MG63 (cell line): ENCODE results near the gene HELT. TPM values are rescaled to one million over a fixed set of nuclear protein-coding genes. Genes with fewer than 3 reads are reported as not detected.
A peak's percentile ranks its signal among the peaks of the same experiment; 100 is the strongest.
"Not testable (repeated sequence)": the region's sequence is repeated elsewhere in the genome, so short reads cannot be mapped to it uniquely, and the experiment has no call there.

ENCODE experiments used
- DNase-seq: peaks from one replicate; pipeline ENCODE4 v3.0.0-alpha.2; 2020
- H3K27me3 ChIP-seq: fragments of 250-450 bp; sonication (Bioruptor Pico); 2 replicates; pipeline ENCODE4 v1.5.1; 2020; ENCODE audit warnings: mild to moderate bottlenecking, moderate library complexity
- H3K36me3 ChIP-seq: fragments of 250-450 bp; sonication (Bioruptor Pico); 2 replicates; pipeline ENCODE4 v1.5.1; 2020; ENCODE audit warnings: mild to moderate bottlenecking, moderate library complexity
- H3K4me3 ChIP-seq: fragments of 250-450 bp; sonication (Bioruptor Pico); 2 replicates; pipeline ENCODE4 v1.5.1; 2020; ENCODE audit warnings: mild to moderate bottlenecking, moderate library complexity
- H3K9me3 ChIP-seq: fragments of 250-450 bp; sonication (Bioruptor Pico); 2 replicates; pipeline ENCODE4 v1.5.1; 2020; ENCODE audit warnings: mild to moderate bottlenecking, moderate library complexity
- total RNA-seq: library from RNA; depleted of rRNA; stranded (reverse); fragments of >200 nt; shearing (Covaris generic); gene quantifications from 2 replicates; pipeline ENCODE4 v1.2.3, GENCODE V29; 2014; ENCODE audit warnings: low replicate concordance; rRNA removed

HELT gene, protein sequence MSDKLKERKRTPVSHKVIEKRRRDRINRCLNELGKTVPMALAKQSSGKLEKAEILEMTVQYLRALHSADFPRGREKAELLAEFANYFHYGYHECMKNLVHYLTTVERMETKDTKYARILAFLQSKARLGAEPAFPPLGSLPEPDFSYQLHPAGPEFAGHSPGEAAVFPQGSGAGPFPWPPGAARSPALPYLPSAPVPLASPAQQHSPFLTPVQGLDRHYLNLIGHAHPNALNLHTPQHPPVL
- not detected in 2 replicates for total RNA-seq

GRCh38 chr4:185017964-185018772 lies at the start of gene HELT:
HELT (plus strand) TSS chr4:185018490; CDS start chr4:185018929, 439 bp downstream.
- no peak for DNase-seq
- peaks cover 42% of the 10 kb centered on the region for H3K27me3 ChIP-seq
- H3K36me3 ChIP-seq: no peaks in the 10 kb centered on the region
- H3K9me3 ChIP-seq: no peaks in the 10 kb centered on the region
- no peak within 1 kb of the TSS for H3K4me3 ChIP-seq

- Histone ChIP-seq H3K4me3 (no peak overlapping the region), H3K9me3 (no peaks in the 10 kb centered on the region), H3K27me3 (no peaks in the 10 kb centered on the region), H3K36me3 (no peaks in the 10 kb centered on the region)
- peak; percentile 15 for DNase-seq
Observed at GRCh38 chr4:184968784-184969201, 49.5 kb upstream of the HELT start.

GRCh38 chr4:184969610-184970009 lies 48.7 kb upstream of the HELT start:
- Histone ChIP-seq H3K9me3 (no peaks in the 10 kb centered on the region), H3K4me3 (no peak overlapping the region), H3K27me3 (no peaks in the 10 kb centered on the region), H3K36me3 (no peaks in the 10 kb centered on the region)
- no peak for DNase-seq

- Histone ChIP-seq H3K9me3 (no peaks in the 10 kb centered on the region), H3K36me3 (no peaks in the 10 kb centered on the region), H3K27me3 (no peaks in the 10 kb centered on the region), H3K4me3 (no peak overlapping the region)
- DNase-seq: no peak
Observed at GRCh38 chr4:184972991-184973390, 45.3 kb upstream of the HELT start.

DNA sequence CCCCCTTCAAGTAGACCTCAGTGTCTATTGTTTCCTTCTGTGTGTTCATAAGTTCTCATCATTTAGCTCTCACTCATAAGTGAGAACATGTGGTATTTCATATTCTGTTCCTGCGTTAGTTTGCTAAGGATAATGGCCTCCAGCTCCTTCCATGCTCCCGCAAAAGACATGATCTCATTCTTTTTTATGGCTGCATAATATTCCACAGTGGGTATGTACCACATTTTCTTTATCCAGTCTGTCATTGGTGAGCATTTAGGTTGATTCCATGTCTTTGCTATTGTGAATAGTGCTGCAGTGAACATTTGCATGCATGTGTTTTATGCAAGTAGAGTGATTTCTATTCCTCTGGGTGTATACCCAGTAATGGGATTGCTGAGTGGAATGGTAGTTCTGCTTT lies 41.9 kb upstream of the HELT start:
- DNase-seq, H3K9me3 ChIP-seq, H3K27me3 ChIP-seq, H3K36me3 ChIP-seq, H3K4me3 ChIP-seq: not testable (repeated sequence)

DNA sequence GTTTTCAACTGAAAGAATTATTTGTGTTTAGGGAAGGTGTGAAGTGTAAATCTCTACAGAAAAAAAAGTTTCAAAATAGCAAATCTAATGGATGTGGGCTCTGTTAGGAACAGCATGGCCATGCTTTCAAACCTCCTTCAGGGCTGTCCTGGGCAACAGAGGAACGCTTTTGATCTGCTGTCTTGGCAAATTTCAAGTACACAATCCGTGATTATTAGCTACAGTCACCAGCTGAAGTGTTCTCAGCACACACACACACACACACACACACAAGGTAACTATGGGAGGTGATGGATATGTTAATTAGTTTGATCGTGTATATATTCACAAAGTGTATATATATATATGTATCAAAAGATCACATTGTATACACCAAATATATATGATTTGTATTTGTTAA lies 40.5 kb upstream of the HELT start:
- H3K4me3 ChIP-seq: no peak overlapping the region
- H3K36me3 ChIP-seq: no peaks in the 10 kb centered on the region
- DNase-seq: no peak
- H3K9me3 ChIP-seq: no peaks in the 10 kb centered on the region
- H3K27me3 ChIP-seq: no peaks in the 10 kb centered on the region

DNA sequence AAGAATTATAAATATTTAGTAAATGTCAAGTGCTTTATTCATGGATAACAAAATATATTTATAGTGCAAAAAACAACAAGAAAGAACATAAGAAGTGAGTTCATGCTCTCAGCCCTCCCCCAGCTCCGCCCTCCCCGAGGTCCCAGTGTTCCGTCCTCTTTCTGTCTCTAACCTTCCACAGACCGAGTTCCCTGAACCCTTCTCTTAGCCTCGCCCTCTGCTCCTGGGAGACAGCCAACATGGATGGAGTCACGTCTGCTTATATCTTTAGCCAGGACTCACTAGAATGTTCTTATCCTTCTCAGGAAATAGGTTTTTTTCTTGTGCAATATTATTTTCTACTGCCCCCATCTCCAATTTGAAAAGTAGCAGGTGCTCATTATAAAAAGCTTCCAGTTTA lies 40.1 kb upstream of the HELT start:
- H3K36me3 ChIP-seq: no peaks in the 10 kb centered on the region
- no peaks in the 10 kb centered on the region for H3K9me3 ChIP-seq
- no peaks in the 10 kb centered on the region for H3K27me3 ChIP-seq
- DNase-seq: no peak
- no peak overlapping the region for H3K4me3 ChIP-seq

GRCh38 chr4:184979461-184980124 lies 38.7 kb upstream of the HELT start:
- Histone ChIP-seq H3K9me3 (no peaks in the 10 kb centered on the region), H3K36me3 (no peaks in the 10 kb centered on the region), H3K4me3 (no peak overlapping the region), H3K27me3 (no peaks in the 10 kb centered on the region)
- no peak for DNase-seq

DNA sequence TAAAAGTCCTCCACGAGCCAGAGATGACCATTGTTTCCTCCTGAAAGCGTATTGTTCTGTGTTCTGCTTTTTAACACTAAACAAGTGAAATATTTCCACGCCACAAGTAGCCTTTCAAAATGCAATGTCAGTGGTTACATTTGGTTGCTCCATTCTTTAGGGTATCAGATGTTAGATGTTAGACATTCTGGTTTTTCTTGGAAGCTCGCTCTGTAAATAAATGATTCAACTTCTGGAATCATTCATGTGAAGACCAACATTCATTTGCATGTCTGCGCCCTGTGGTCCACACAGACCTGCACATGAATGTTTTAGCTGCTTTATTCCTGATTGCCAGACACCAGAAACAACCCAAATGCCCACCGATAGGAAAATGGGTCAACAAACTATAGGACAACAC lies 38.0 kb upstream of the HELT start:
- H3K36me3 ChIP-seq: no peaks in the 10 kb centered on the region

DNA sequence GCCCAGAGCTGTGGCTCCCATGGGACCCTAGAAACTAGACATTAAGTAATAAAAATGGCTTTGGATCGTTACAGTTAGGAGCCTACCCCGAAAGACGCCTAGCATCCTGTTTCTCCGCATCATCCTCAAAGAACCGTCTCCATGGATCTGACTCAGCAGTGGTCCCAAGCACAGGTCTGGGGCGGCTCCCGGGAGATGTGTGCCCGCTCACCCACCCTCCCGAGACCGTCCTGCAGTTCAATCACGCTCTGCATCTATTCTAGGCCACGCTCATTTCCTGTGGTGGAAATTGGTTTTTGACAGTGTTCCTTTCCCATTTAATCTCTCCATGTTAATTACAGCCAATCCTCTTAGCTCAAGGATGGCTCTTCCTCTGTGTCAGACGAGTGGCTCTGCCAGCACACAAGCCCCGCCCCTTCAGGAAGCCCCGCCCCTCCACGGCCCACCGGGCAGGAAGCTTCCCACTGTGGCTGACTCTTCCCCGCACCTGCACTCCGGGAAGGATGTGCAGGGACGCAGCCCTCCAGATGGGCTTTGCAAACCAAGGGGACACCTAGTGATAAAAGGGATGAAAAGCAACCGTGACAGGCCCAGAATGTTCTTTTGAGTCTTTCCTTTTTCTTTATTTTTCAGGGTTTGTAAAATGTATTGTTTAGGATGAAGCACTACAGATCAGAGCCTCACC lies 34.5 kb upstream of the HELT start:
- DNase-seq: peak; percentile 31
- H3K9me3 ChIP-seq: no peaks in the 10 kb centered on the region
- H3K36me3 ChIP-seq: no peaks in the 10 kb centered on the region
- no peaks in the 10 kb centered on the region for H3K27me3 ChIP-seq
- H3K4me3 ChIP-seq: no peak overlapping the region

More for the DNA sequence above, 38.0 kb upstream of the HELT start:
- DNase-seq: no peak
- no peaks in the 10 kb centered on the region for H3K9me3 ChIP-seq
- H3K27me3 ChIP-seq: no peaks in the 10 kb centered on the region
- no peak overlapping the region for H3K4me3 ChIP-seq

DNA sequence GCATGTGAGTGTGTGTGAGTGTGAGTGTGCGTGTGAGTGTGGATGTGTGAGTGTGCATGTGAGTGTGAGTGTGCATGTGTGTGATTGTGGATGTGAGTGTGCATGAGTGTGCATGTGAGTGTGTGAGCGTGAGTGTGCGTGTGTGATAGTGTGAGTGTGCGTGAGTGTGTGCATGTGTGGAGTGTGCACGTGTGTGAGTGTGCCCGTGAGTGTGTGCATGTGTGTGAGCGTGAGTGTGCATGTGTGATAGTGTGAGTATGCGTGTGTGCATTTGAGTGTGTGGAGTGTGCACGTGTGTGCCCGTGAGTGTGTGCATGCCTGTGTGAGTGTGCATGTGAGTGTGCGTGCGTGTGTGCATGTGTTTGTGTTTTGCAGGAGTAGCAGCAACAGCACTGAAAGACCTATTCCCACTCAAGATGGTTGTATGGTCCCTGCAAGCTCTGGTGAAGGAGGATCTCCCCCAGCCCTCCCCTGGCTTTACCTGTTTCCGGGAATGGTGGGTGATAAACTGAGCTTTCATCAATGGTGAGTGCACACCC lies 30.7 kb upstream of the HELT start:
- H3K4me3 ChIP-seq: no peak overlapping the region
- H3K9me3 ChIP-seq: no peaks in the 10 kb centered on the region
- no peaks in the 10 kb centered on the region for H3K36me3 ChIP-seq
- DNase-seq: no peak
- H3K27me3 ChIP-seq: peaks cover 11% of the 10 kb centered on the region; the same call in 1 of the 2 replicates

- Histone ChIP-seq H3K9me3 (no peaks in the 10 kb centered on the region), H3K27me3 (peaks cover 17% of the 10 kb centered on the region), H3K4me3 (no peak overlapping the region), H3K36me3 (no peaks in the 10 kb centered on the region)
- no peak for DNase-seq
Observed at GRCh38 chr4:184988611-184989010, 29.7 kb upstream of the HELT start.

GRCh38 chr4:184989283-184989682 lies 29.0 kb upstream of the HELT start:
- not testable (repeated sequence) for H3K36me3 ChIP-seq, H3K4me3 ChIP-seq, DNase-seq, H3K9me3 ChIP-seq
- peaks cover 17% of the 10 kb centered on the region for H3K27me3 ChIP-seq

- H3K27me3 ChIP-seq: peaks cover 17% of the 10 kb centered on the region
- H3K4me3 ChIP-seq, H3K9me3 ChIP-seq, H3K36me3 ChIP-seq, DNase-seq: not testable (repeated sequence)
Observed at GRCh38 chr4:184990131-184990530, 28.2 kb upstream of the HELT start.

DNA sequence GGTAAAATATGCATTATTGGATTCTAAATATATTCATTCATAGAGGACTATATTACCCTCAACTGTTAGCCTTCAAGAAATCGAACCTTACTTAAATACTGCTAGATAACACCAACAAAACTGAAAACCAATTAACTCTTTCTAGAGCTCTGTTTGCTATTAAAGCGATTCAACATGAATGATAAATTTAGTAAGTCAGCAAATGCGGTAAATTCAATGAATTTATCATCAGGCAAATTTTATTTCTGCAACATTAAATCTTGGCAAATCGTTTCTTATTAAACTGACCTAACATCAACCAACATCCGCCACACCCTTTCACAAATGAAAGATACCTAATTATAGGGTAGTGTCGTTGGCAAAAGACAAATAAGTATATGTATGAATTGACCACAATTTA lies 26.4 kb upstream of the HELT start:
- no peak for DNase-seq
- H3K9me3 ChIP-seq: no peaks in the 10 kb centered on the region
- no peak overlapping the region for H3K4me3 ChIP-seq
- H3K27me3 ChIP-seq: peaks cover 17% of the 10 kb centered on the region
- no peaks in the 10 kb centered on the region for H3K36me3 ChIP-seq

DNA sequence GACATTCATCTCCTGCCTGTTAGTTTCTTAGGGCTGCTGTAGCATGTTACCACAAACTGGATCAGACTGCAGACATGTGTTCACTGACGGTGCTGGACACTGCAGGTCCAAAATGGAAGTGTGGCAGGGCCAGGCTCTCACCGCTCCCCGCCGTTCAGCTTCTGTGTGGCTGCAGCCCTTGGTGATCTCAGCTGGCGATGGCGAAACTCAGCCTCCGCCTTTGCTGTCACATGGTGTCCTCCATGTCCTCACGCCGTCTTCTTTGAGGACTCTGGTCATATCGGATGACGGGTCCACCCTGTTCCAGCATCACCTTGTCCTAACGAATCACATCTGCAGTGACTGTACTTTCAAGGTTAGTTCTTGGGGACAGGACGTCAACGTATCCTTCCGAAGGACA lies 25.9 kb upstream of the HELT start:
- Histone ChIP-seq H3K4me3 (no peak overlapping the region), H3K9me3 (no peaks in the 10 kb centered on the region), H3K27me3 (peaks cover 17% of the 10 kb centered on the region), H3K36me3 (no peaks in the 10 kb centered on the region)
- no peak for DNase-seq

DNA sequence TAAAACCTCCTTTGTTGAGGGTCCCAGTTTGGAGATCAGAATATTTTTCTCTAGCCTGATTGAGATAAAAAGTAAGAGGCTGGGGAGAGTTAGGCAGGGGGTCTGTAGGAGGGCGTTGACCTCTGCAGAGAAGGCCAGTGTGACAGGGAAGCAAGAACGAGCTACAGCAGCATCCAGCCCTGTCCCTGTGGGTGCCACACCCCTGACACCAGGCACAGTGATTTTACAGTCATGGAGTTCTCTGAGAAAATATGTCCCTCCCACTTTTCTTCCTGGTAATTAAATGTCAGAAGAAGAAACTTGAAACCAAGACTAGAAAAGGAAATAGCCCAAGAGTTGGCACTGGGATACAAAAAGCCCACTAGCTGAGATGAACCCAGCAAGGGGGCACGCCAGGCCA lies 25.0 kb upstream of the HELT start:
- no peak for DNase-seq
- H3K4me3 ChIP-seq: no peak overlapping the region
- no peaks in the 10 kb centered on the region for H3K36me3 ChIP-seq
- H3K9me3 ChIP-seq: no peaks in the 10 kb centered on the region
- peaks cover 17% of the 10 kb centered on the region for H3K27me3 ChIP-seq
